IMR-90 (cell line): ENCODE data around the gene NUDT8. TPM values are rescaled to one million over a fixed set of nuclear protein-coding genes. Genes with fewer than 3 reads are reported as not detected.

ENCODE experiments used
- ATAC-seq: fragments of 200-7000 bp; cut with Tn5 transposase; 2 replicates; pipeline ENCODE4 v1.9.1; 2020; ENCODE audit warnings: low read depth, mild to moderate bottlenecking, moderate library complexity
- BruUV-seq: library from RNA; stranded (reverse); fragments of 400-500 nt; replicated peaks from 2 replicates; lab custom pipeline; 2021; lab: Mats Ljungman, UMichigan
- CTCF ChIA-PET: fragments of 300-600 bp; formaldehyde crosslinking; extraction: SDS; loops from one replicate; lab custom pipeline; 2021; ENCODE audit warnings: antibody characterized with exemption; lab: Yijun Ruan, JAX
- POLR2A ChIA-PET: fragments of 300-600 bp; sonication (Branson Sonifier 250); formaldehyde crosslinking; loops from one replicate; lab custom pipeline; 2022; ENCODE audit warnings: antibody characterized with exemption; ENCODE audit not compliant: unreplicated experiment; lab: Charles Lee
- DNase-seq: peaks from one replicate; pipeline ENCODE4 v3.0.0; 2013
- H2AFZ ChIP-seq: replicated peaks from 2 replicates; pipeline ENCODE3; 2013; ENCODE audit warnings: low read length, mild to moderate bottlenecking; ENCODE audit not compliant: poor library complexity
- H2AK5ac ChIP-seq: 2 replicates; pipeline ENCODE4 v1.6.1; 2013; ENCODE audit warnings: low read depth, low read length, inconsistent platforms
- H2AK9ac ChIP-seq: replicated peaks from 2 replicates; pipeline ENCODE3; 2013; ENCODE audit warnings: mild to moderate bottlenecking, low read depth, low read length, moderate library complexity; ENCODE audit not compliant: poor library complexity
- H2BK120ac ChIP-seq: 2 replicates; pipeline ENCODE4 v1.6.1; 2013; ENCODE audit warnings: low read depth, low read length, inconsistent platforms
- H2BK15ac ChIP-seq: 3 replicates; pipeline ENCODE4 v1.6.1; 2013; ENCODE audit warnings: low read depth, low read length, inconsistent platforms
- H2BK20ac ChIP-seq: 2 replicates; pipeline ENCODE4 v1.6.1; 2013; ENCODE audit warnings: low read depth, mild to moderate bottlenecking, inconsistent platforms, low read length, moderate library complexity
- H2BK5ac ChIP-seq: 2 replicates; pipeline ENCODE4 v1.6.1; 2013; ENCODE audit warnings: mild to moderate bottlenecking, low read depth, low read length, inconsistent platforms; ENCODE audit not compliant: poor library complexity, severe bottlenecking
- H3K14ac ChIP-seq: replicated peaks from 2 replicates; pipeline ENCODE4 v1.6.1; 2013; ENCODE audit warnings: low read depth, low read length, inconsistent platforms
- H3K18ac ChIP-seq: 2 replicates; pipeline ENCODE4 v1.6.1; 2013; ENCODE audit warnings: low read depth, low read length, control low read depth
- H3K23ac ChIP-seq: 2 replicates; pipeline ENCODE4 v1.6.1; 2013; ENCODE audit warnings: low read depth, low read length, inconsistent platforms
- H3K27ac ChIP-seq: 2 replicates; pipeline ENCODE4 v1.5.1; 2013; ENCODE audit warnings: mild to moderate bottlenecking, control low read depth, low read length; ENCODE audit not compliant: insufficient read depth
- H3K27me3 ChIP-seq: 2 replicates; pipeline ENCODE4 v1.6.1; 2013; ENCODE audit warnings: low read length; ENCODE audit not compliant: control insufficient read depth, insufficient read depth
- H3K36me3 ChIP-seq: 2 replicates; pipeline ENCODE4 v1.6.1; 2013; ENCODE audit warnings: low read length, mixed read lengths; ENCODE audit not compliant: control insufficient read depth, insufficient read depth
- H3K4ac ChIP-seq: 2 replicates; pipeline ENCODE4 v1.6.1; 2013; ENCODE audit warnings: low read depth, low read length, inconsistent platforms
- H3K4me1 ChIP-seq: 2 replicates; pipeline ENCODE4 v1.6.1; 2013; ENCODE audit warnings: low read length, mixed read lengths; ENCODE audit not compliant: control insufficient read depth, insufficient read depth
- H3K4me2 ChIP-seq: 2 replicates; pipeline ENCODE4 v1.6.1; 2013; ENCODE audit warnings: low read depth, mild to moderate bottlenecking, control low read depth, low read length, moderate library complexity
- H3K4me3 ChIP-seq: 2 replicates; pipeline ENCODE4 v1.5.1; 2013; ENCODE audit warnings: low read depth, mild to moderate bottlenecking, control low read depth, low read length, moderate library complexity; ENCODE audit not compliant: insufficient read depth
- H3K56ac ChIP-seq: 2 replicates; pipeline ENCODE4 v1.6.1; 2013; ENCODE audit warnings: low read length, inconsistent platforms; ENCODE audit not compliant: insufficient read depth; ENCODE audit errors: extremely low read depth
- H3K79me1 ChIP-seq, 2 experiments: 2 replicates each; pipeline ENCODE4 v1.6.1; 2013; ENCODE audit warnings: low read length in 2 of 2, inconsistent platforms in 1 of 2, low read depth in 1 of 2
- H3K9ac ChIP-seq: 2 replicates; pipeline ENCODE4 v1.6.1; 2013; ENCODE audit warnings: low read depth, low read length, control low read depth
- H3K9me1 ChIP-seq: 2 replicates; pipeline ENCODE4 v1.6.1; 2013; ENCODE audit warnings: low read length, inconsistent platforms; ENCODE audit not compliant: insufficient read depth
- H3K9me3 ChIP-seq: 2 replicates; pipeline ENCODE4 v1.6.1; 2013; ENCODE audit warnings: low read length; ENCODE audit not compliant: control insufficient read depth, insufficient read depth
- H4K20me1 ChIP-seq: 2 replicates; pipeline ENCODE4 v1.6.1; 2013; ENCODE audit warnings: low read length, inconsistent platforms; ENCODE audit not compliant: insufficient read depth
- H4K5ac ChIP-seq: 2 replicates; pipeline ENCODE4 v1.6.1; 2013; ENCODE audit warnings: mild to moderate bottlenecking, low read depth, low read length, control low read depth
- H4K8ac ChIP-seq, 2 experiments: 2 replicates each; pipeline ENCODE4 v1.6.1; 2013; ENCODE audit warnings: low read depth in 2 of 2, low read length in 2 of 2, control low read depth in 1 of 2, inconsistent platforms in 1 of 2
- H4K91ac ChIP-seq: 2 replicates; pipeline ENCODE4 v1.6.1; 2013; ENCODE audit warnings: low read depth, low read length, inconsistent platforms; ENCODE audit not compliant: insufficient read depth
- CTCF ChIP-seq: conservative IDR thresholded peaks from 2 replicates; pipeline ENCODE4 v1.5.1; 2012; ENCODE audit warnings: mild to moderate bottlenecking, low read depth, low read length, improper control_type of control experiment
- ELK1 ChIP-seq: fragments of 150-350 bp; IDR thresholded peaks from 2 replicates; pipeline ENCODE4 v1.6.1; 2016; ENCODE audit warnings: low read depth, mild to moderate bottlenecking, low read length, moderate library complexity, borderline replicate concordance
- FOS ChIP-seq: fragments of 150-350 bp; IDR thresholded peaks from 2 replicates; pipeline ENCODE4 v1.6.1; 2016; ENCODE audit warnings: low read depth, low read length
- MAZ ChIP-seq: IDR thresholded peaks from 2 replicates; pipeline ENCODE4 v1.6.1; 2012; ENCODE audit warnings: low read depth, mild to moderate bottlenecking, low read length, improper control_type of control experiment, moderate library complexity, borderline replicate concordance
- NFE2L2 ChIP-seq: fragments of 150-350 bp; IDR thresholded peaks from 2 replicates; pipeline ENCODE4 v1.6.1; 2016; ENCODE audit warnings: low read depth, mild to moderate bottlenecking, low read length
- POLR2A ChIP-seq: IDR thresholded peaks from 2 replicates; pipeline ENCODE4 v1.6.1; 2012; ENCODE audit warnings: mild to moderate bottlenecking, low read depth, low read length
- RAD21 ChIP-seq: IDR thresholded peaks from 2 replicates; pipeline ENCODE4 v1.6.1; 2012; ENCODE audit warnings: low read length, improper control_type of control experiment
- RCOR1 ChIP-seq: IDR thresholded peaks from 2 replicates; pipeline ENCODE4 v1.6.1; 2012; ENCODE audit warnings: mild to moderate bottlenecking, low read length, improper control_type of control experiment; ENCODE audit not compliant: insufficient replicate concordance
- SMC3 ChIP-seq: fragments of 150-350 bp; IDR thresholded peaks from 2 replicates; pipeline ENCODE4 v1.6.1; 2016; ENCODE audit warnings: low read depth, mild to moderate bottlenecking, antibody characterized with exemption, low read length, moderate library complexity
- WGBS, 2 experiments: methylation state at CpG; one replicate each; pipeline versions ENCODE4 v1.1.5 to v1.1.7; 2013; ENCODE audit warnings: missing lambda C conversion rate in 2 of 2; ENCODE audit not compliant: insufficient read length in 1 of 2; ENCODE audit errors: extremely low coverage in 2 of 2; 5-methylcytosine and 5-hydroxymethylcytosine counted together
- dilution Hi-C: fragments of 300-500 bp; cut with HindIII; formaldehyde crosslinking; loops from one replicate; pipeline ENCODE4 v1.14.3; 2018; ENCODE audit warnings: low sequenced_read_pairs; ENCODE audit not compliant: unreplicated experiment
- in situ Hi-C: fragments of 300-500 bp; cut with MboI; formaldehyde crosslinking; loops from 3 replicates; pipeline ENCODE4 v1.14.3; 2019; ENCODE audit warnings: low sequenced_read_pairs, inconsistent platforms, mixed read lengths
- intact Hi-C: fragments of 100-400 bp; cut with micrococcal nuclease; formaldehyde crosslinking; loops from 2 replicates; pipeline ENCODE4 v1.10.0; 2022
- polyA plus RNA-seq, 3 experiments: library from polyadenylated mRNA; depleted of rRNA; stranded (reverse); fragments of >200 nt; gene quantifications; 2 replicates each; pipeline ENCODE4 v1.2.3, GENCODE V29; 2012; ENCODE audit warnings: low replicate concordance in 1 of 3
- total RNA-seq: library from RNA; depleted of rRNA; stranded (reverse); fragments of >200 nt; gene quantifications from 2 replicates; pipeline ENCODE4 v1.2.3, GENCODE V29; 2012
- TF ChIP-seq, protein P1 (sequence below): fragments of 150-350 bp; IDR thresholded peaks from 2 replicates; pipeline ENCODE4 v1.6.1; 2017; ENCODE audit warnings: mild to moderate bottlenecking, antibody characterized with exemption, low read length, low read depth

The NUDT8 gene
- total and polyA plus RNA-seq, 2 of the 4 experiments (the other 2 are of a cell fraction), result 1.4 to 2.5 TPM

DNA sequence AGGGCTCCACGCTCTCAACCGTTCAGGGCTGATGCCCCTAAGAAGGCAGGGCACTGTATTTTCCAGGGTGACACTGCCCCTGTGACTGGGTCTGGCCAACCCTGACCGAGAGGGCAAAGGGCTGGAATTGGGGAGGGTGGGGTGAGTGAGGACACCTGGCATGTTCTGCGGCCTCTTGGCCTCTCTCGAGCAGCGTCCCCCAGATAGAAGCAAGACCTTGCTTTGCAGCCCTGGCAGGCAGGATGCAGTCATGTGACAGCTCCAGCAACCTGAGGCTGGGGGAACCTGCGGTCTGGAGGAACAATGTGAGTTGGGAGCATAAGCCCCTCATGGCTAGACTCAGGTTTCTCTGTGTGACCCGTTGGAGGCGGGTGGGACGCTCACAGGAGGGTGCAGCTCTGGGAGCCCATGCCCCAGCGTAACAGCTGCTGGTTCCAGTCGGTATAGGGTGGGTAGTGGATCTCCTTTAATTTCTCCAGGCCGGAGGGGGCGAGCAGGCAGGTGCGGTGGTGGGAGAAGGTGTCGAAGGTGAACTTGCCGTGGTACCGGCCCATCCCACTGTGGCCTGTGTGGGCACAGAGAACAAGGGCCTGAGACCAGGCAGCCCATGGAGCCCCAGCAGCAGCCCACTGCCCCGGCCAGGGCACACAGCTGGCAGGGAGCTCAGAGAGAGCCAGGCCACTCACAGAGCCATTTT is 33.2 kb upstream of the NUDT8 start:
- in situ Hi-C loops, result no loop called here

More for the DNA sequence above, 33.2 kb upstream of the NUDT8 start:
- H2BK5ac ChIP-seq, result no peak overlapping the region
- H3K27me3 ChIP-seq, result peaks cover 14% of the 10 kb centered on the region
- H3K4ac ChIP-seq, result no peak overlapping the region
- H3K14ac ChIP-seq, result no peak overlapping the region
- no peak for ATAC-seq
- no peaks in the 10 kb centered on the region for H3K79me1 ChIP-seq
- no peak overlapping the region for H3K56ac ChIP-seq
- H4K20me1 ChIP-seq, result no peaks in the 10 kb centered on the region
- ChIA-PET CTCF (no interaction called here), POLR2A (no interaction called here)
- H3K36me3 ChIP-seq, result no peaks in the 10 kb centered on the region
- H4K91ac ChIP-seq, result no peak overlapping the region
- BruUV-seq, result no TSS peak
- no peak overlapping the region for H2AFZ ChIP-seq
- no peak overlapping the region for H4K5ac ChIP-seq
- no peak overlapping the region for H3K4me2 ChIP-seq
- dilution Hi-C loops (no loop called here), intact Hi-C loops (no loop called here)
- no peak overlapping the region for H2BK15ac ChIP-seq
- no peaks in the 10 kb centered on the region for H3K9me1 ChIP-seq
- no peak for DNase-seq
- no peak overlapping the region for H3K27ac ChIP-seq
- no peak overlapping the region for H3K23ac ChIP-seq
- H2AK5ac ChIP-seq, result no peak overlapping the region
- H3K4me1 ChIP-seq, result no peaks in the 10 kb centered on the region
- H3K9me3 ChIP-seq, result no peaks in the 10 kb centered on the region
- H2BK20ac ChIP-seq, result no peak overlapping the region
- no peak overlapping the region for H4K8ac ChIP-seq
- H2BK120ac ChIP-seq, result no peak overlapping the region
- H3K4me3 ChIP-seq, result no peak overlapping the region
- H3K9ac ChIP-seq, result no peak overlapping the region
- TF ChIP-seq ELK1 (no peak), POLR2A (no peak), SMC3 (no peak), NFE2L2 (no peak), RCOR1 (no peak), FOS (no peak), RAD21 (no peak), CTCF (no peak), MAZ (no peak)
- TF ChIP-seq, protein P1, sequence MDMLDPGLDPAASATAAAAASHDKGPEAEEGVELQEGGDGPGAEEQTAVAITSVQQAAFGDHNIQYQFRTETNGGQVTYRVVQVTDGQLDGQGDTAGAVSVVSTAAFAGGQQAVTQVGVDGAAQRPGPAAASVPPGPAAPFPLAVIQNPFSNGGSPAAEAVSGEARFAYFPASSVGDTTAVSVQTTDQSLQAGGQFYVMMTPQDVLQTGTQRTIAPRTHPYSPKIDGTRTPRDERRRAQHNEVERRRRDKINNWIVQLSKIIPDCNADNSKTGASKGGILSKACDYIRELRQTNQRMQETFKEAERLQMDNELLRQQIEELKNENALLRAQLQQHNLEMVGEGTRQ, result no peak
- H3K18ac ChIP-seq, result no peak overlapping the region
- H2AK9ac ChIP-seq, result no peak overlapping the region
- 53% methylated on average over 9 of the region's 19 CpGs; no CpG with 5 or more reads in 1 of the 2 experiments for WGBS, 2 experiments
